Fibroblast of lung (primary cell): ENCODE measurements around the gene TNRC6C.

ENCODE experiments used
- CTCF ChIP-seq, 2 donors: IDR thresholded peaks in 1 of 2; conservative IDR thresholded peaks in 1 of 2; 1 replicate in 1 of 2; 2 replicates in 1 of 2; pipeline ENCODE4 v1.5.1; 2011 to 2012; ENCODE audit warnings: low read length in 2 of 2, control low read depth in 1 of 2, inconsistent platforms in 1 of 2, low read depth in 1 of 2, mild to moderate bottlenecking in 1 of 2
- EZH2 ChIP-seq: IDR thresholded peaks from 2 replicates; pipeline ENCODE4 v1.5.1; 2012; ENCODE audit warnings: low read length, control low read depth, mild to moderate bottlenecking; ENCODE audit errors: missing control alignments

- no peak for TF ChIP-seq CTCF (conservative IDR thresholded peaks at IDR 0.05 in 1 of 2, IDR thresholded peaks at IDR 0.05 in 1 of 2; ENCODE audit: low read depth in 1 of 2, low read length in 2 of 2)
- no peak for TF ChIP-seq EZH2
Observed at GRCh38 chr17:77959126-77959925, 823 bp downstream of the TNRC6C start.
